GM12878 (cell line): ENCODE measurements around the gene PRKCE. TPM values are rescaled to one million over a fixed set of nuclear protein-coding genes. Genes with fewer than 3 reads are reported as not detected.

Source experiments
- ATAC-seq: fragments of 200-7000 bp; cut with Tn5 transposase; 3 replicates; pipeline ENCODE4 v1.9.1; 2020; ENCODE audit warnings: mild to moderate bottlenecking, moderate library complexity
- BruUV-seq: library from RNA; stranded (reverse); fragments of 400-500 nt; replicated peaks from 2 replicates; lab custom pipeline; 2021; lab: Mats Ljungman, UMichigan
- CTCF ChIA-PET: fragments of 300-600 bp; sonication (Branson Sonifier 250); formaldehyde crosslinking; extraction: SDS; loops from one replicate; lab custom pipeline; 2021; ENCODE audit warnings: inconsistent platforms; lab: Yijun Ruan, JAX
- POLR2A ChIA-PET: fragments of 350-600 bp; formaldehyde crosslinking; extraction: SDS; loops from one replicate; lab custom pipeline; 2021; ENCODE audit warnings: inconsistent platforms; lab: Charles Lee
- RAD21 ChIA-PET: fragments of 300-600 bp; sonication (Branson Sonifier 250); formaldehyde crosslinking; loops from one replicate; lab custom pipeline; 2023; ENCODE audit warnings: antibody characterized with exemption; ENCODE audit not compliant: unreplicated experiment; lab: Charles Lee
- SMC1A ChIA-PET: fragments of 300-600 bp; sonication (Branson Sonifier 250); formaldehyde crosslinking; loops from one replicate; lab custom pipeline; 2023; ENCODE audit not compliant: unreplicated experiment, uncharacterized antibody; lab: Charles Lee
- DNase-seq: peaks from one replicate; pipeline ENCODE4 v3.0.0-alpha.2; 2011; ENCODE audit warnings: low read depth, low spot score
- FAIRE-seq: peaks from 3 replicates; lab custom pipeline; 2011; peaks lifted over from hg19 to GRCh38; lab: Jason Lieb, UNC
- H2AFZ ChIP-seq: 2 replicates; pipeline ENCODE4 v1.6.0; 2011; ENCODE audit warnings: low read depth, low read length, control low read depth; ENCODE audit not compliant: control insufficient read depth
- H3K27ac ChIP-seq: 2 replicates; pipeline ENCODE4 v1.5.1; 2011; ENCODE audit warnings: control low read depth; ENCODE audit not compliant: control insufficient read depth, insufficient read depth
- H3K27me3 ChIP-seq, 2 experiments: replicated peaks in 1 of 2; 2 replicates each; pipeline versions ENCODE4 v1.6.0 to v1.6.1; 2011; ENCODE audit warnings: low read length in 1 of 2; ENCODE audit not compliant: control insufficient read depth in 2 of 2, insufficient read depth in 2 of 2
- H3K36me3 ChIP-seq, 2 experiments: 2 replicates each; pipeline ENCODE4 v1.5.1; 2011; ENCODE audit warnings: low read length in 1 of 2; ENCODE audit not compliant: control insufficient read depth in 2 of 2, insufficient read depth in 2 of 2
- H3K4me1 ChIP-seq: 2 replicates; pipeline ENCODE4 v1.6.1; 2011; ENCODE audit warnings: mild to moderate bottlenecking, low read length, moderate library complexity, mixed read lengths; ENCODE audit not compliant: control insufficient read depth, insufficient read depth
- H3K4me2 ChIP-seq: 2 replicates; pipeline ENCODE4 v1.6.0; 2011; ENCODE audit warnings: control low read depth; ENCODE audit not compliant: control insufficient read depth, insufficient read depth
- H3K4me3 ChIP-seq: fragments of 200-600 bp; sonication (generic); 2 replicates; pipeline ENCODE4 v1.5.1; 2016
- H3K79me2 ChIP-seq: 2 replicates; pipeline ENCODE4 v1.6.0; 2011; ENCODE audit warnings: low read length; ENCODE audit not compliant: control insufficient read depth, insufficient read depth
- H3K9ac ChIP-seq: 2 replicates; pipeline ENCODE4 v1.8.0; 2011; ENCODE audit warnings: low read length, control low read depth, mixed read lengths; ENCODE audit not compliant: control insufficient read depth, insufficient read depth
- H3K9me3 ChIP-seq: replicated peaks from 3 replicates; pipeline ENCODE4 v1.5.1; 2011; ENCODE audit warnings: mild to moderate bottlenecking, low read length; ENCODE audit not compliant: control insufficient read depth, insufficient read depth
- H4K20me1 ChIP-seq: 2 replicates; pipeline ENCODE4 v1.6.0; 2011; ENCODE audit not compliant: control insufficient read depth, insufficient read depth
- BMI1 ChIP-seq: fragments of 450-650 bp; IDR thresholded peaks from 2 replicates; pipeline ENCODE4 v1.6.1; 2016; ENCODE audit warnings: mild to moderate bottlenecking, moderate library complexity, borderline replicate concordance
- FOXM1 ChIP-seq: IDR thresholded peaks from 2 replicates; pipeline ENCODE4 v1.6.1; 2012; ENCODE audit warnings: low read depth, mild to moderate bottlenecking, inconsistent platforms, low read length, moderate library complexity
- JUND ChIP-seq: IDR thresholded peaks from 2 replicates; pipeline ENCODE4 v1.6.1; 2012; ENCODE audit warnings: low read depth, mild to moderate bottlenecking, low read length, improper control_type of control experiment, moderate library complexity
- KDM1A ChIP-seq: fragments of 200-600 bp; sonication (generic); IDR thresholded peaks from 2 replicates; pipeline ENCODE4 v1.6.1; 2016; ENCODE audit warnings: borderline replicate concordance
- NFIC ChIP-seq: IDR thresholded peaks from 2 replicates; pipeline ENCODE4 v1.6.1; 2012; ENCODE audit warnings: low read depth, mild to moderate bottlenecking, inconsistent platforms, low read length, moderate library complexity
- NFXL1 ChIP-seq: fragments of 450-650 bp; IDR thresholded peaks from 2 replicates; pipeline ENCODE4 v1.6.1; 2017; ENCODE audit warnings: antibody characterized with exemption, mild to moderate bottlenecking, borderline replicate concordance
- NRF1 ChIP-seq: conservative IDR thresholded peaks from 2 replicates; pipeline ENCODE4 v1.6.1; 2011; ENCODE audit warnings: mild to moderate bottlenecking, low read depth, low read length, improper control_type of control experiment
- POLR2AphosphoS5 ChIP-seq: IDR thresholded peaks from 2 replicates; pipeline ENCODE4 v1.6.1; 2011; ENCODE audit warnings: mild to moderate bottlenecking, low read length, inconsistent platforms
- RB1 ChIP-seq: fragments of 450-650 bp; formaldehyde crosslinking; IDR thresholded peaks from 2 replicates; pipeline ENCODE4 v1.6.1; 2017; ENCODE audit warnings: mild to moderate bottlenecking, borderline replicate concordance
- SP1 ChIP-seq: IDR thresholded peaks from one replicate; pipeline ENCODE4 v1.6.1; 2011; ENCODE audit warnings: low read depth, low read length
- TARDBP ChIP-seq: IDR thresholded peaks from 2 replicates; pipeline ENCODE4 v1.6.1; 2016; ENCODE audit warnings: borderline replicate concordance
- ZBED1 ChIP-seq: IDR thresholded peaks from 2 replicates; pipeline ENCODE4 v1.6.1; 2016; ENCODE audit warnings: borderline replicate concordance
- ZBTB11 ChIP-seq: fragments of 450-650 bp; formaldehyde crosslinking; IDR thresholded peaks from 2 replicates; pipeline ENCODE4 v1.5.0; 2022; ENCODE audit warnings: mild to moderate bottlenecking, missing genetic modification characterization
- ZNF217 ChIP-seq: fragments of 450-650 bp; IDR thresholded peaks from 2 replicates; pipeline ENCODE4 v1.6.1; 2017; ENCODE audit warnings: antibody characterized with exemption, mild to moderate bottlenecking
- WGBS: methylation state at CpG from one replicate; pipeline ENCODE4 v1.1.6; 2016; ENCODE audit warnings: low lambda C conversion rate; ENCODE audit not compliant: insufficient replicate concordance, insufficient coverage; ENCODE audit errors: missing lambda C conversion rate; 5-methylcytosine and 5-hydroxymethylcytosine counted together
- in situ Hi-C: fragments of 300-500 bp; cut with MboI; formaldehyde crosslinking; loops from 9 replicates; pipeline ENCODE4 v1.14.3; 2018; ENCODE audit warnings: mixed read lengths
- intact Hi-C: fragments of 100-400 bp; cut with micrococcal nuclease; formaldehyde crosslinking; loops from one replicate; pipeline ENCODE4 v1.14.2; 2022; ENCODE audit not compliant: unreplicated experiment
- polyA plus RNA-seq, 11 experiments: library from polyadenylated mRNA; depleted of rRNA in 4 of 11; unstranded in 6 of 11; stranded (reverse) in 5 of 11; fragments of >200 nt; fragmentation: Nextera tagmentation in 4 of 11; fragmentation: Illumina TruSeq in 1 of 11; extraction: Ambion mirVana in 4 of 11; extraction: Trizol in 1 of 11; gene quantifications; 1 replicate in 1 of 11; 2 replicates in 10 of 11; pipeline versions ENCODE4 v1.2.1 to v1.2.3, GENCODE V29; 2011 to 2016; ENCODE audit warnings: inconsistent platforms in 2 of 11, missing spikeins in 2 of 11, low read depth in 1 of 11
- total RNA-seq, 4 experiments: library from RNA; depleted of rRNA in 3 of 4; stranded (reverse); fragments of >200 nt in 3 of 4; fragmentation: Illumina TruSeq in 1 of 4; extraction: Trizol in 1 of 4; gene quantifications; 2 replicates each; pipeline versions ENCODE4 v1.2.1 to v1.2.3, GENCODE V29; 2013 to 2021

PRKCE gene
- total and polyA plus RNA-seq, 10 of the 15 experiments (the other 5 are each of a cell fraction or from before 2014, with no cell fraction given) = 2.6 to 28.2 (median 11.3) TPM

GRCh38 chr2:46002507-46002883 is 351.0 kb downstream of the PRKCE start:
- 21% methylated on average over 1 of the region's 1 CpG for WGBS
- no peak for FAIRE-seq
- H3K4me1 ChIP-seq = no peaks in the 10 kb centered on the region

GRCh38 chr2:46002947-46003346 is 351.5 kb downstream of the PRKCE start:
- Histone ChIP-seq H3K36me3 (peaks cover 2 to 3% of the 10 kb centered on the region in 2 experiments; a peak in 2 of 4 replicates), H3K4me2 (no peak overlapping the region), H3K27me3 (no peaks in the 10 kb centered on the region), H3K27ac (no peak overlapping the region), H3K9me3 (no peaks in the 10 kb centered on the region), H3K79me2 (no peaks in the 10 kb centered on the region), H4K20me1 (no peaks in the 10 kb centered on the region), H3K4me1 (no peaks in the 10 kb centered on the region), H3K4me3 (no peak overlapping the region), H2AFZ (no peak overlapping the region), H3K9ac (no peak overlapping the region)
- ChIA-PET POLR2A (no interaction called here), CTCF (interaction anchor here (1.5 to 3.9 kb wide), 2 partner anchors 10 to 457 kb away, joined by 4 to 20 read pairs; no protein-coding TSS in a partner anchor), RAD21 (no interaction called here), SMC1A (interaction anchor here (1.0 to 1.1 kb wide), 2 partner anchors 81 to 223 kb away, joined by 3 to 4 read pairs; no protein-coding TSS in a partner anchor)
- ATAC-seq = no peak
- intact Hi-C loops = no loop called here
- no peak for FAIRE-seq
- no TSS peak for BruUV-seq
- in situ Hi-C loops = loop anchor here (25.0 kb wide), 1 partner anchor 634 kb away; no protein-coding TSS in a partner anchor
- 53% methylated on average over 2 of the region's 2 CpGs for WGBS
- no peak for DNase-seq
- TF ChIP-seq NFIC = no peak
- no peak for TF ChIP-seq NRF1
- TF ChIP-seq TARDBP = no peak
- no peak for TF ChIP-seq SP1
- no peak for TF ChIP-seq RB1
- no peak for TF ChIP-seq ZBTB11 (CRISPR knock-in tag)
- TF ChIP-seq ZBED1 = no peak
- TF ChIP-seq JUND = no peak
- no peak for TF ChIP-seq POLR2AphosphoS5
- TF ChIP-seq KDM1A = no peak
- TF ChIP-seq ZNF217 = no peak
- no peak for TF ChIP-seq FOXM1

More at GRCh38 chr2:46002507-46002883, 351.0 kb downstream of the PRKCE start:
- Histone ChIP-seq H3K27me3 (no peaks in the 10 kb centered on the region), H4K20me1 (no peaks in the 10 kb centered on the region), H3K9me3 (no peaks in the 10 kb centered on the region), H3K79me2 (no peaks in the 10 kb centered on the region), H3K27ac (no peak overlapping the region)
- RAD21 ChIA-PET = no interaction called here
- SMC1A ChIA-PET = interaction anchor here (0.6 to 1.1 kb wide), 2 partner anchors 61 to 80 kb away, joined by 3 read pairs; no protein-coding TSS in a partner anchor
- POLR2A ChIA-PET = no interaction called here
- DNase-seq = no peak
- no peak for TF ChIP-seq BMI1
- TF ChIP-seq NFXL1 = no peak
- TF ChIP-seq, all 136 proteins: peak for 0
- no peak for ATAC-seq
- no TSS peak for BruUV-seq
- Histone ChIP-seq H3K9ac (no peak overlapping the region), H3K4me3 (no peak overlapping the region), H2AFZ (no peak overlapping the region), H3K4me2 (no peak overlapping the region), H3K36me3 (peaks cover 2 to 3% of the 10 kb centered on the region in 2 experiments; a peak in 2 of 4 replicates)
- CTCF ChIA-PET = interaction anchor here (1.5 to 3.9 kb wide), 2 partner anchors 9 to 458 kb away, joined by 4 to 20 read pairs; no protein-coding TSS in a partner anchor
- intact Hi-C loops = no loop called here
- in situ Hi-C loops = loop anchor here (25.0 kb wide), 1 partner anchor 635 kb away; no protein-coding TSS in a partner anchor
